ENCODE data around the gene FAU. TPM values are rescaled to one million over a fixed set of nuclear protein-coding genes. Genes with fewer than 3 reads are reported as not detected.

FAU gene
- polyA plus RNA-seq, 1 of the 3 experiments (the other 2 are of a cell fraction), result 1,210 TPM

- TF ChIP-seq EZH2phosphoT487 (IDR thresholded peaks at IDR 0.05; ENCODE audit: borderline replicate concordance, low read depth) (no peak), ZBTB33 (IDR thresholded peaks at IDR 0.05; ENCODE audit: borderline replicate concordance, low read depth) (no peak), FOXM1 (IDR thresholded peaks at IDR 0.05; ENCODE audit: low read depth) (no peak), RAD21 (IDR thresholded peaks at IDR 0.05; ENCODE audit: low read length) (no peak), MAX (IDR thresholded peaks at IDR 0.05; ENCODE audit: low read depth) (no peak), RCOR1 (IDR thresholded peaks at IDR 0.05; ENCODE audit: low read length) (no peak), SIN3A (IDR thresholded peaks at IDR 0.05; ENCODE audit: borderline replicate concordance, low read depth, low read length) (no peak), MEF2A (IDR thresholded peaks at IDR 0.05; ENCODE audit: borderline replicate concordance, low read depth) (no peak), GABPA (IDR thresholded peaks at IDR 0.05; ENCODE audit: low read depth) (no peak), FOSL2 (IDR thresholded peaks at IDR 0.05; ENCODE audit: borderline replicate concordance, low read depth) (no peak), POLR2AphosphoS5 (IDR thresholded peaks at IDR 0.05; ENCODE audit: low read depth, low read length) (no peak), EP300 (IDR thresholded peaks at IDR 0.05; ENCODE audit: borderline replicate concordance in 1 of 2, low read depth in 1 of 2, low read length in 1 of 2) (no peak)
- CTCF ChIA-PET, result interaction anchor here (1.2 to 1.6 kb wide), 4 partner anchors 8 to 233 kb away, joined by 3 to 6 read pairs (median 4); partner anchors contain the start of genes ARL2 and CDC42BPG
- DNase-seq, result peak; percentile 27
These were observed 44.5 kb downstream of the FAU start for GRCh38 chr11:65077451-65077850.

GRCh38 chr11:65072631-65072966 lies 49.3 kb downstream of the FAU start:
- H2AFZ ChIP-seq (ENCODE audit: low read depth), result no peak overlapping the region
- peaks cover 7% of the 10 kb centered on the region for H3F3A ChIP-seq (replicated peaks; ENCODE audit: insufficient read depth)
- POLR2A ChIA-PET, result no interaction called here
- no peak for DNase-seq
- no peak overlapping the region for H3K27ac ChIP-seq (ENCODE audit: low read depth in 2 of 2, low read length in 1 of 2)
- no peak overlapping the region for H3K4me3 ChIP-seq (ENCODE audit: low read depth in 2 of 2, low read length in 1 of 2)
- no peaks in the 10 kb centered on the region for H3K9me2 ChIP-seq
- H3K9me3 ChIP-seq, result no peaks in the 10 kb centered on the region
- no peaks in the 10 kb centered on the region for H3K36me3 ChIP-seq (replicated peaks in 1 of 2; ENCODE audit: control insufficient read depth in 1 of 2, insufficient read depth in 2 of 2, low read length in 1 of 2)
- TF ChIP-seq GATA2 (CRISPR knock-in tag; IDR thresholded peaks at IDR 0.05), result no peak
- CTCF ChIA-PET, result interaction anchor here (1.3 kb wide), 1 partner anchor 58 kb away, joined by 3 read pairs; the partner anchor contains the start of gene ARL2
- H3K9ac ChIP-seq, result no peak overlapping the region
- H3K79me2 ChIP-seq (ENCODE audit: insufficient read depth), result peaks cover 3% of the 10 kb centered on the region; the same call in 1 of the 2 replicates
- H3K4me2 ChIP-seq, result no peak overlapping the region
- no peaks in the 10 kb centered on the region for H3K27me3 ChIP-seq (ENCODE audit: insufficient read depth)
- H3K4me1 ChIP-seq (ENCODE audit: control insufficient read depth in 1 of 2, insufficient read depth in 2 of 2, low read depth in 1 of 2, low read length in 1 of 2), result no peaks in the 10 kb centered on the region
- no peaks in the 10 kb centered on the region; the same call in 1 of the 2 replicates for H4K20me1 ChIP-seq (ENCODE audit: insufficient read depth)
- WGBS (ENCODE audit: low lambda C conversion rate), result 79% methylated on average over 1 of the region's 1 CpG

More at GRCh38 chr11:65077451-65077850, 44.5 kb downstream of the FAU start:
- Histone ChIP-seq H3F3A (replicated peaks; ENCODE audit: insufficient read depth) (peaks cover 13% of the 10 kb centered on the region), H3K4me2 (no peak overlapping the region), H3K9me3 (no peaks in the 10 kb centered on the region), H3K27ac (ENCODE audit: low read depth in 2 of 2, low read length in 1 of 2) (no peak overlapping the region), H3K4me1 (ENCODE audit: control insufficient read depth in 1 of 2, insufficient read depth in 2 of 2, low read depth in 1 of 2, low read length in 1 of 2) (no peaks in the 10 kb centered on the region; a peak in 1 of 4 replicates), H3K4me3 (ENCODE audit: low read depth in 2 of 2, low read length in 1 of 2) (no peak overlapping the region), H3K9me2 (no peaks in the 10 kb centered on the region), H3K36me3 (replicated peaks in 1 of 2; ENCODE audit: control insufficient read depth in 1 of 2, insufficient read depth in 2 of 2, low read length in 1 of 2) (peaks cover 0 to 10% of the 10 kb centered on the region in 2 experiments), H3K9ac (no peak overlapping the region), H4K20me1 (ENCODE audit: insufficient read depth) (no peaks in the 10 kb centered on the region; the same call in 1 of the 2 replicates), H2AFZ (ENCODE audit: low read depth) (no peak overlapping the region), H3K79me2 (ENCODE audit: insufficient read depth) (peaks cover 51% of the 10 kb centered on the region), H3K27me3 (ENCODE audit: insufficient read depth) (no peaks in the 10 kb centered on the region)
- POLR2A ChIA-PET, result no interaction called here
- 85% methylated on average over 4 of the region's 4 CpGs for WGBS (ENCODE audit: low lambda C conversion rate)

Data from SK-N-SH (cell line).